ENCODE results near the gene MROH7.

DNA sequence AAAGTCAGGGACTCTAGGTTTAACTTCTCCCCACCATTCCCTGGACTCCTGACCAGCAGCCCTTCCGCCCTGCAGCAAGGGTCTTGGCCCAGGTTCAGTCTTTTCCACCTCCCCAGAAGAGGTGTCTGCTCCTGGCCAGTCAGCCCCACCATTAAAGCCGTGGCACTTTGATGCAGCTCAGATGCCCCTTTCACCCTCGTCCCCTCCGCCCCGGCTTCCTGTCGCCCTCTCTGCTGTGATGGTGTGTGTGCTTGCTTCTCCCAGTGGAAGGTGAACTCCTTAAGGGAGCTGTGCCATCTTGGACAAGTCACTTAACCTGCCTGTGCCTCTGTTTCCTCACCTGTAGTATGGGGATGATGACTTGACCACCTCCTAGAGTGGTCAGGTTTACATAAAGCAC lies 56.3 kb downstream of the MROH7 start:
- TF ChIP-seq ESRRA (CRISPR knock-in tag; IDR thresholded peaks at IDR 0.05; ENCODE audit: borderline replicate concordance) (no peak), NR2C2 (CRISPR knock-in tag; IDR thresholded peaks at IDR 0.05) (no peak), SP1 (CRISPR knock-in tag; conservative IDR thresholded peaks at IDR 0.05) (no peak), SMAD3 (CRISPR knock-in tag; IDR thresholded peaks at IDR 0.05; ENCODE audit: borderline replicate concordance) (no peak), ZNF396 (CRISPR knock-in tag; IDR thresholded peaks at IDR 0.05; ENCODE audit: borderline replicate concordance) (no peak), NFYB (CRISPR knock-in tag; conservative IDR thresholded peaks at IDR 0.05; ENCODE audit: low read depth) (no peak)
- TF ChIP-seq, protein P1, sequence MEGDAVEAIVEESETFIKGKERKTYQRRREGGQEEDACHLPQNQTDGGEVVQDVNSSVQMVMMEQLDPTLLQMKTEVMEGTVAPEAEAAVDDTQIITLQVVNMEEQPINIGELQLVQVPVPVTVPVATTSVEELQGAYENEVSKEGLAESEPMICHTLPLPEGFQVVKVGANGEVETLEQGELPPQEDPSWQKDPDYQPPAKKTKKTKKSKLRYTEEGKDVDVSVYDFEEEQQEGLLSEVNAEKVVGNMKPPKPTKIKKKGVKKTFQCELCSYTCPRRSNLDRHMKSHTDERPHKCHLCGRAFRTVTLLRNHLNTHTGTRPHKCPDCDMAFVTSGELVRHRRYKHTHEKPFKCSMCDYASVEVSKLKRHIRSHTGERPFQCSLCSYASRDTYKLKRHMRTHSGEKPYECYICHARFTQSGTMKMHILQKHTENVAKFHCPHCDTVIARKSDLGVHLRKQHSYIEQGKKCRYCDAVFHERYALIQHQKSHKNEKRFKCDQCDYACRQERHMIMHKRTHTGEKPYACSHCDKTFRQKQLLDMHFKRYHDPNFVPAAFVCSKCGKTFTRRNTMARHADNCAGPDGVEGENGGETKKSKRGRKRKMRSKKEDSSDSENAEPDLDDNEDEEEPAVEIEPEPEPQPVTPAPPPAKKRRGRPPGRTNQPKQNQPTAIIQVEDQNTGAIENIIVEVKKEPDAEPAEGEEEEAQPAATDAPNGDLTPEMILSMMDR (IDR thresholded peaks at IDR 0.05) = no peak

All from WTC11 (cell line).